OCI-LY3 (cell line): Measurements from ENCODE around the gene CREBL2.
"Not testable (repeated sequence)": the region's sequence is repeated elsewhere in the genome, so short reads cannot be mapped to it uniquely, and the experiment has no call there.

Experiments used
- H2AFZ ChIP-seq: fragments of 200-600, 300-600 bp; shearing (Covaris generic); 2 replicates; pipeline ENCODE4 v1.6.0; 2014; ENCODE audit warnings: antibody characterized with exemption, low read depth, low read length
- H3K27ac ChIP-seq: fragments of 200-600, 300-600 bp; sonication (generic); 2 replicates; pipeline ENCODE4 v1.5.1; 2014; ENCODE audit warnings: mild to moderate bottlenecking, low read length, moderate library complexity, mixed read lengths
- H3K27me3 ChIP-seq: fragments of 200-600, 300-600 bp; sonication (generic); 2 replicates; pipeline ENCODE4 v1.6.1; 2014; ENCODE audit warnings: low read depth, low read length, mixed read lengths
- H3K36me3 ChIP-seq: fragments of 200-600, 300-600 bp; sonication (generic); replicated peaks from 2 replicates; pipeline ENCODE3; 2014; ENCODE audit warnings: low read depth, low read length, mixed read lengths
- H3K4me1 ChIP-seq: fragments of 300-600, 200-600 bp; sonication (generic); 2 replicates; pipeline ENCODE4 v1.6.1; 2014; ENCODE audit warnings: low read length, mixed read lengths
- H3K4me2 ChIP-seq: fragments of 200-600, 300-600 bp; sonication (generic); 2 replicates; pipeline ENCODE4 v1.6.1; 2014; ENCODE audit warnings: low read length, mixed read lengths
- H3K4me3 ChIP-seq: fragments of 300-600, 200-600 bp; sonication (generic); 2 replicates; pipeline ENCODE4 v1.5.1; 2014; ENCODE audit warnings: antibody characterized with exemption, mild to moderate bottlenecking, low read length, moderate library complexity
- H3K79me2 ChIP-seq: fragments of 300-600, 200-600 bp; shearing (Covaris generic); 2 replicates; pipeline ENCODE4 v1.6.1; 2014; ENCODE audit warnings: mild to moderate bottlenecking, low read length, mixed read lengths
- H3K9ac ChIP-seq: fragments of 300-600, 200-600 bp; shearing (Covaris generic); 2 replicates; pipeline ENCODE4 v1.6.0; 2014; ENCODE audit warnings: mild to moderate bottlenecking, low read length, moderate library complexity
- H3K9me3 ChIP-seq: fragments of 200-600, 300-600 bp; shearing (Covaris generic); 2 replicates; pipeline ENCODE4 v1.6.1; 2014; ENCODE audit warnings: low read length, mixed read lengths; ENCODE audit not compliant: insufficient read depth
- H4K20me1 ChIP-seq: fragments of 200-600, 300-600 bp; sonication (generic); 2 replicates; pipeline ENCODE4 v1.6.1; 2016; ENCODE audit warnings: low read length, mixed read lengths; ENCODE audit not compliant: insufficient read depth
- CTCF ChIP-seq: fragments of 200-600, 300-600 bp; sonication (generic); IDR thresholded peaks from 2 replicates; pipeline ENCODE4 v1.5.1; 2014; ENCODE audit warnings: antibody characterized with exemption, low read length, low read depth
- EZH2phosphoT487 ChIP-seq: fragments of 200-600 bp; shearing (Covaris generic); IDR thresholded peaks from 2 replicates; pipeline ENCODE4 v1.6.1; 2018; ENCODE audit warnings: antibody characterized with exemption, mixed run types, low read depth

Gene CREBL2

GRCh38 chr12:12563290-12563928 lies 48.3 kb upstream of the CREBL2 start:
- no peaks in the 10 kb centered on the region for H3K9me3 ChIP-seq
- H3K79me2 ChIP-seq = no peaks in the 10 kb centered on the region
- peak overlapping the region; percentile 71 for H3K9ac ChIP-seq
- no peak overlapping the region for H3K27ac ChIP-seq
- H2AFZ ChIP-seq = peak overlapping the region; percentile 81
- H3K4me3 ChIP-seq = peak overlapping the region; percentile 86
- H3K27me3 ChIP-seq = peaks cover 26% of the 10 kb centered on the region
- H3K4me2 ChIP-seq = peak overlapping the region; percentile 88
- H3K4me1 ChIP-seq = peaks cover 14% of the 10 kb centered on the region
- H4K20me1 ChIP-seq = no peaks in the 10 kb centered on the region
- TF ChIP-seq CTCF = no peak
- no peak for TF ChIP-seq EZH2phosphoT487
- no peaks in the 10 kb centered on the region for H3K36me3 ChIP-seq

- Histone ChIP-seq H3K36me3 (no peaks in the 10 kb centered on the region), H4K20me1 (no peaks in the 10 kb centered on the region), H3K9ac (no peak overlapping the region), H3K27me3 (peaks cover 29% of the 10 kb centered on the region), H3K9me3 (no peaks in the 10 kb centered on the region), H3K27ac (no peak overlapping the region), H3K79me2 (no peaks in the 10 kb centered on the region), H3K4me1 (peaks cover 14% of the 10 kb centered on the region), H3K4me2 (no peak overlapping the region), H2AFZ (no peak overlapping the region), H3K4me3 (no peak overlapping the region)
- TF ChIP-seq EZH2phosphoT487 (no peak), CTCF (no peak)
Observed at GRCh38 chr12:12564911-12565310, 46.8 kb upstream of the CREBL2 start.

- H3K4me2 ChIP-seq, H4K20me1 ChIP-seq, H3K79me2 ChIP-seq, H3K4me3 ChIP-seq, H2AFZ ChIP-seq, H3K4me1 ChIP-seq, H3K36me3 ChIP-seq, H3K9ac ChIP-seq, H3K9me3 ChIP-seq, H3K27ac ChIP-seq: not testable (repeated sequence)
- peaks cover 24% of the 10 kb centered on the region; the same call in 1 of the 2 replicates for H3K27me3 ChIP-seq
Observed at GRCh38 chr12:12565971-12566370, 45.7 kb upstream of the CREBL2 start.

GRCh38 chr12:12572659-12573058 lies 39.0 kb upstream of the CREBL2 start:
- Histone ChIP-seq H2AFZ (no peak overlapping the region), H4K20me1 (no peaks in the 10 kb centered on the region), H3K27ac (no peak overlapping the region), H3K79me2 (no peaks in the 10 kb centered on the region), H3K9me3 (no peaks in the 10 kb centered on the region), H3K36me3 (no peaks in the 10 kb centered on the region), H3K4me1 (no peaks in the 10 kb centered on the region), H3K27me3 (peaks cover 22% of the 10 kb centered on the region), H3K9ac (no peak overlapping the region), H3K4me2 (no peak overlapping the region), H3K4me3 (no peak overlapping the region)
- TF ChIP-seq CTCF (no peak), EZH2phosphoT487 (no peak)

- Histone ChIP-seq H4K20me1 (no peaks in the 10 kb centered on the region), H3K9ac (no peak overlapping the region), H3K4me3 (no peak overlapping the region), H3K4me2 (no peak overlapping the region), H3K27me3 (peaks cover 32% of the 10 kb centered on the region), H3K36me3 (no peaks in the 10 kb centered on the region), H2AFZ (no peak overlapping the region), H3K4me1 (peaks cover 11% of the 10 kb centered on the region), H3K79me2 (no peaks in the 10 kb centered on the region), H3K27ac (no peak overlapping the region), H3K9me3 (no peaks in the 10 kb centered on the region)
- TF ChIP-seq CTCF = no peak
- TF ChIP-seq EZH2phosphoT487 = no peak
Observed at GRCh38 chr12:12577786-12578185, 33.9 kb upstream of the CREBL2 start.

GRCh38 chr12:12580716-12581115 lies 31.0 kb upstream of the CREBL2 start:
- not testable (repeated sequence) for H3K27ac ChIP-seq, H3K79me2 ChIP-seq, H3K4me2 ChIP-seq, H3K9ac ChIP-seq, H3K36me3 ChIP-seq, H3K4me3 ChIP-seq, H2AFZ ChIP-seq, H4K20me1 ChIP-seq
- H3K27me3 ChIP-seq = peaks cover 56% of the 10 kb centered on the region
- H3K4me1 ChIP-seq = peaks cover 29% of the 10 kb centered on the region
- peaks cover 18% of the 10 kb centered on the region for H3K9me3 ChIP-seq
